ENCODE results near the gene TMTC1. TPM values are rescaled to one million over a fixed set of nuclear protein-coding genes. Genes with fewer than 3 reads are reported as not detected.

The TMTC1 gene
- total and polyA plus RNA-seq, 2 experiments from 2014 or later, result 6.8 to 14.0 TPM

DNA sequence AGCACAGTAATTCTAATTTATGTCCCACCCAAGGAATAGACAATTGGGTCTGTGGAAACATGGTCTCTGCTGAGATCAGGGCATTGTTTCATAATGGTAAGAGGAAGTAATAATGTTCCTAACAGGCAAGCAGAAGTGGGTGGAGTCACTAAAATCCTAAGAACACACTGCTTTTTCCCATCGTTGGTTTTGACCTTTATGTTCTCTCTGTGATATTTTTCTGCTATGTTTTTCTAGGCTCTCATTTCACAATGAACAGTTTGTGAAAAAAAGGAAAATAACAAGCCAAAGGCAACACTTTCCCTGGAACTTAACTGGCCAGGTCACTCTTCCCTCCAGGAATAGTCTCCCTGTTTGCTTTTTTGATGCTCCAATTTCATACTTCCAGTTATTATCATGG, 205.7 kb downstream of the TMTC1 start:
- no peaks in the 10 kb centered on the region for H3K9me3 ChIP-seq (ENCODE audit: low read depth)
- H3K4me1 ChIP-seq (ENCODE audit: insufficient read depth), result peaks cover 10% of the 10 kb centered on the region
- H3K27ac ChIP-seq, result no peak overlapping the region
- H3K36me3 ChIP-seq (replicated peaks; ENCODE audit: insufficient read depth, low read depth), result no peaks in the 10 kb centered on the region
- 42% methylated on average over 1 of the region's 1 CpG for WGBS (ENCODE audit: low lambda C conversion rate, missing lambda C conversion rate)
- no peak for DNase-seq (ENCODE audit: low spot score)
- H2AFZ ChIP-seq, result no peak overlapping the region
- no peaks in the 10 kb centered on the region for H3K9me2 ChIP-seq (replicated peaks; ENCODE audit: insufficient read depth)
- H3K4me3 ChIP-seq, result no peak overlapping the region
- no peaks in the 10 kb centered on the region for H3K79me2 ChIP-seq
- no peaks in the 10 kb centered on the region for H4K20me1 ChIP-seq (ENCODE audit: insufficient read depth, poor library complexity, severe bottlenecking)
- no peak overlapping the region for H3K4me2 ChIP-seq
- TF ChIP-seq EZH2 (IDR thresholded peaks at IDR 0.05; ENCODE audit: borderline replicate concordance), result no peak
- no peak for TF ChIP-seq EZH2phosphoT487 (IDR thresholded peaks at IDR 0.05; ENCODE audit: low read depth, severe bottlenecking, unreplicated experiment)
- TF ChIP-seq, protein P1, sequence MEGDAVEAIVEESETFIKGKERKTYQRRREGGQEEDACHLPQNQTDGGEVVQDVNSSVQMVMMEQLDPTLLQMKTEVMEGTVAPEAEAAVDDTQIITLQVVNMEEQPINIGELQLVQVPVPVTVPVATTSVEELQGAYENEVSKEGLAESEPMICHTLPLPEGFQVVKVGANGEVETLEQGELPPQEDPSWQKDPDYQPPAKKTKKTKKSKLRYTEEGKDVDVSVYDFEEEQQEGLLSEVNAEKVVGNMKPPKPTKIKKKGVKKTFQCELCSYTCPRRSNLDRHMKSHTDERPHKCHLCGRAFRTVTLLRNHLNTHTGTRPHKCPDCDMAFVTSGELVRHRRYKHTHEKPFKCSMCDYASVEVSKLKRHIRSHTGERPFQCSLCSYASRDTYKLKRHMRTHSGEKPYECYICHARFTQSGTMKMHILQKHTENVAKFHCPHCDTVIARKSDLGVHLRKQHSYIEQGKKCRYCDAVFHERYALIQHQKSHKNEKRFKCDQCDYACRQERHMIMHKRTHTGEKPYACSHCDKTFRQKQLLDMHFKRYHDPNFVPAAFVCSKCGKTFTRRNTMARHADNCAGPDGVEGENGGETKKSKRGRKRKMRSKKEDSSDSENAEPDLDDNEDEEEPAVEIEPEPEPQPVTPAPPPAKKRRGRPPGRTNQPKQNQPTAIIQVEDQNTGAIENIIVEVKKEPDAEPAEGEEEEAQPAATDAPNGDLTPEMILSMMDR (IDR thresholded peaks at IDR 0.05; ENCODE audit: poor library complexity), result no peak
- H3K27me3 ChIP-seq, result no peaks in the 10 kb centered on the region

DNA sequence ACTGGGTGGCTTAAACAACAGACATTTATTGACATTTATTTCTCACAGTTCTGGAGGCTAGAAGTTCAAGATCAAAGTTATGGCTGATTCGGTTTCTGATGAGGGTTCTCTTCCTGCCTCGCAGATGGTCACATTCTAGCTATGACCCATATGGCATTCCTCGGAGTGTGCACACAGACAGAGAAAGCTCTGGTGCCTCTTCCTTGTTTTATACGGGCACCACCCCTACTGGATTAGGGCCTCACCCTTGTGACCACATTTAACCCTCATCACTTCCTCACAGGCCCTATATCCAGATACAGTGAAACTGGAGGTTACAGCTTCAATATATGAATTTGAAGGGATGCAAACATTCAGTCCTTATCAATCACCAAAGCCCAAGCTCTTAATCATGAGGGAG, 209.2 kb downstream of the TMTC1 start:
- H3K4me2 ChIP-seq, result no peak overlapping the region
- WGBS (ENCODE audit: low lambda C conversion rate, missing lambda C conversion rate), result 69% methylated on average over 4 of the region's 4 CpGs
- H3K9me2 ChIP-seq (replicated peaks; ENCODE audit: insufficient read depth), result no peaks in the 10 kb centered on the region

DNA sequence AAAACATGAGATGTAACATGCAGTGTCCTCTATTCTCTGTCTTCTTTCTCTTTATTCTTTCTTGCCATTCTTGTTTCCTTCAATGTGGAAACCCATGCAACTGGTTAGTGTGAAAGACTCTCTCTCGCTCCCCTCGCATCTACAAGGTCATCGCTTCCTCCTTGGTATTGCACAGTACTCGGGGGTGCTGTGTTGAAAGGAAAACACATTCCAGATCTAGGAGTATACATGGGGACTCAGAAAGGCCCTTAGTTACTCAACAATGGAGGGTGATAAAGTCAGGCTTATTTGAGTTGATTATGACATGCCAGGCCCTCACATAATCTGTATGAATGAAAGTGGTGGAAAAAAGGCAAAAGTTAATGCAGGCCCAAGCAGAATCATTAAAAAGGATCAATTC, 210.8 kb downstream of the TMTC1 start:
- Histone ChIP-seq H3K79me2 (no peaks in the 10 kb centered on the region), H2AFZ (no peak overlapping the region), H3K27ac (no peak overlapping the region), H4K20me1 (ENCODE audit: insufficient read depth, poor library complexity, severe bottlenecking) (no peaks in the 10 kb centered on the region), H3K36me3 (replicated peaks; ENCODE audit: insufficient read depth, low read depth) (no peaks in the 10 kb centered on the region), H3K9me3 (ENCODE audit: low read depth) (no peaks in the 10 kb centered on the region), H3K4me1 (ENCODE audit: insufficient read depth) (no peaks in the 10 kb centered on the region), H3K9me2 (replicated peaks; ENCODE audit: insufficient read depth) (no peaks in the 10 kb centered on the region), H3K27me3 (no peaks in the 10 kb centered on the region), H3K4me3 (no peak overlapping the region), H3K4me2 (no peak overlapping the region)
- no peak for TF ChIP-seq EZH2phosphoT487 (IDR thresholded peaks at IDR 0.05; ENCODE audit: low read depth, severe bottlenecking, unreplicated experiment)
- no peak for TF ChIP-seq EZH2 (IDR thresholded peaks at IDR 0.05; ENCODE audit: borderline replicate concordance)
- TF ChIP-seq, protein P1 (IDR thresholded peaks at IDR 0.05; ENCODE audit: poor library complexity), result no peak
- DNase-seq (ENCODE audit: low spot score), result no peak
- 68% methylated on average over 4 of the region's 4 CpGs for WGBS (ENCODE audit: low lambda C conversion rate, missing lambda C conversion rate)

More for the DNA sequence above, 209.2 kb downstream of the TMTC1 start:
- no peak for TF ChIP-seq EZH2phosphoT487 (IDR thresholded peaks at IDR 0.05; ENCODE audit: low read depth, severe bottlenecking, unreplicated experiment)
- TF ChIP-seq EZH2 (IDR thresholded peaks at IDR 0.05; ENCODE audit: borderline replicate concordance), result no peak
- TF ChIP-seq, protein P1 (IDR thresholded peaks at IDR 0.05; ENCODE audit: poor library complexity), result no peak
- DNase-seq (ENCODE audit: low spot score), result no peak
- Histone ChIP-seq H3K4me3 (no peak overlapping the region), H3K4me1 (ENCODE audit: insufficient read depth) (no peaks in the 10 kb centered on the region), H3K79me2 (no peaks in the 10 kb centered on the region), H3K9me3 (ENCODE audit: low read depth) (no peaks in the 10 kb centered on the region), H3K36me3 (replicated peaks; ENCODE audit: insufficient read depth, low read depth) (no peaks in the 10 kb centered on the region), H3K27ac (no peak overlapping the region), H3K27me3 (no peaks in the 10 kb centered on the region), H4K20me1 (ENCODE audit: insufficient read depth, poor library complexity, severe bottlenecking) (no peaks in the 10 kb centered on the region), H2AFZ (no peak overlapping the region)

DNA sequence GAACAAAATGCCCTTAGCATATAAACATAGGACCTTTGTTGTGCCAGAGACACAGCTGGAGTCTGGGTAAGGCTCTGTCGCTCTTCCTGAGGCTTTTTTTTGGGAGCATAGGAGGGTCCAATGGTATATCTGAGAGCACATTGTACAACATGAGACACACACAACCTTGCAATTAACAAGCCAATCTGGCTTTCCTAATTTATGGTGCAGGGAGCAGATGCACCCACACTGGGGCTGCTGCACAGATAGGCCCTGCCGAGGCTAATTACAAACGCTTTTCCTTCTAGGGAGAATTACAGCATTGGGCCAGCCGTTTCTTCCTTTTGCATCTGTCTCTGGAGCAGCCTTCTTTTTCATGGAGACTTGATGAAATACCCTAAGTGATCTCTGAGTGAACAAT, 211.3 kb downstream of the TMTC1 start:
- WGBS (ENCODE audit: low lambda C conversion rate, missing lambda C conversion rate), result 93% methylated on average over 4 of the region's 4 CpGs
- no peaks in the 10 kb centered on the region for H3K9me2 ChIP-seq (replicated peaks; ENCODE audit: insufficient read depth)
- TF ChIP-seq EZH2phosphoT487 (IDR thresholded peaks at IDR 0.05; ENCODE audit: low read depth, severe bottlenecking, unreplicated experiment) (no peak), EZH2 (IDR thresholded peaks at IDR 0.05; ENCODE audit: borderline replicate concordance) (no peak)
- TF ChIP-seq, protein P1 (IDR thresholded peaks at IDR 0.05; ENCODE audit: poor library complexity), result no peak
- H3K36me3 ChIP-seq (replicated peaks; ENCODE audit: insufficient read depth, low read depth), result no peaks in the 10 kb centered on the region
- no peaks in the 10 kb centered on the region for H4K20me1 ChIP-seq (ENCODE audit: insufficient read depth, poor library complexity, severe bottlenecking)
- H3K79me2 ChIP-seq, result no peaks in the 10 kb centered on the region
- no peaks in the 10 kb centered on the region for H3K9me3 ChIP-seq (ENCODE audit: low read depth)
- H3K27me3 ChIP-seq, result no peaks in the 10 kb centered on the region
- H3K4me2 ChIP-seq, result no peak overlapping the region
- H2AFZ ChIP-seq, result no peak overlapping the region
- H3K4me1 ChIP-seq (ENCODE audit: insufficient read depth), result no peaks in the 10 kb centered on the region
- no peak overlapping the region for H3K27ac ChIP-seq
- H3K4me3 ChIP-seq, result no peak overlapping the region
- DNase-seq (ENCODE audit: low spot score), result no peak

Measured in hepatocyte (in vitro differentiated cells).